ENCODE results near the gene RNF215. TPM values are rescaled to one million over a fixed set of nuclear protein-coding genes. Genes with fewer than 3 reads are reported as not detected.

Gene RNF215
- total RNA-seq, 1 donor from 2014 or later = 39.4 TPM

GRCh38 chr22:30368420-30368819 lies 18.8 kb downstream of the RNF215 start:
- Mint-ChIP-seq H3K4me1 (peaks cover 6% of the 10 kb centered on the region), H3K27me3 (ENCODE audit: low read depth) (no peaks in the 10 kb centered on the region), H3K9me3 (no peaks in the 10 kb centered on the region), H3K27ac (no peak overlapping the region), H3K4me3 (no peak overlapping the region), H3K36me3 (no peaks in the 10 kb centered on the region)
- TF ChIP-seq CTCF (IDR thresholded peaks at IDR 0.05; ENCODE audit: unreplicated experiment) = no peak
- DNase-seq (ENCODE audit: low spot score in 2 of 2, unreplicated experiment in 2 of 2) = no peak

GRCh38 chr22:30365891-30366290 lies 21.3 kb downstream of the RNF215 start:
- Mint-ChIP-seq H3K27ac (no peak overlapping the region), H3K9me3 (no peaks in the 10 kb centered on the region), H3K36me3 (no peaks in the 10 kb centered on the region), H3K4me3 (no peak overlapping the region), H3K4me1 (peaks cover 5% of the 10 kb centered on the region), H3K27me3 (ENCODE audit: low read depth) (no peaks in the 10 kb centered on the region)
- DNase-seq (ENCODE audit: low spot score in 2 of 2, unreplicated experiment in 2 of 2) = no peak
- TF ChIP-seq CTCF (IDR thresholded peaks at IDR 0.05; ENCODE audit: unreplicated experiment) = no peak

GRCh38 chr22:30362651-30363281 lies 24.4 kb downstream of the RNF215 start:
- Mint-ChIP-seq H3K4me1 (peaks cover 3% of the 10 kb centered on the region), H3K4me3 (no peak overlapping the region), H3K9me3 (no peaks in the 10 kb centered on the region), H3K27ac (no peak overlapping the region), H3K36me3 (no peaks in the 10 kb centered on the region), H3K27me3 (ENCODE audit: low read depth) (no peaks in the 10 kb centered on the region)
- no peak for TF ChIP-seq CTCF (IDR thresholded peaks at IDR 0.05; ENCODE audit: unreplicated experiment)
- DNase-seq (ENCODE audit: low spot score in 2 of 2, unreplicated experiment in 2 of 2) = no peak

GRCh38 chr22:30361916-30362650 lies 25.1 kb downstream of the RNF215 start:
- no peaks in the 10 kb centered on the region for H3K9me3 Mint-ChIP-seq

GRCh38 chr22:30358541-30358940 lies 28.7 kb downstream of the RNF215 start:
- peaks cover 23% of the 10 kb centered on the region for H3K4me1 Mint-ChIP-seq
- no peak for TF ChIP-seq CTCF (IDR thresholded peaks at IDR 0.05; ENCODE audit: unreplicated experiment)
- peaks cover 2% of the 10 kb centered on the region for H3K36me3 Mint-ChIP-seq
- DNase-seq (ENCODE audit: low spot score in 2 of 2, unreplicated experiment in 2 of 2) = no peak
- no peak overlapping the region for H3K27ac Mint-ChIP-seq
- H3K27me3 Mint-ChIP-seq (ENCODE audit: low read depth) = no peaks in the 10 kb centered on the region
- peak overlapping the region; percentile 94 for H3K4me3 Mint-ChIP-seq
- H3K9me3 Mint-ChIP-seq = no peaks in the 10 kb centered on the region

More at GRCh38 chr22:30361916-30362650, 25.1 kb downstream of the RNF215 start:
- H3K4me3 Mint-ChIP-seq = no peak overlapping the region
- DNase-seq (ENCODE audit: low spot score in 2 of 2, unreplicated experiment in 2 of 2) = no peak
- no peaks in the 10 kb centered on the region for H3K27me3 Mint-ChIP-seq (ENCODE audit: low read depth)
- no peak for TF ChIP-seq CTCF (IDR thresholded peaks at IDR 0.05; ENCODE audit: unreplicated experiment)
- no peak overlapping the region for H3K27ac Mint-ChIP-seq
- no peaks in the 10 kb centered on the region for H3K36me3 Mint-ChIP-seq
- H3K4me1 Mint-ChIP-seq = peaks cover 5% of the 10 kb centered on the region

Measured in mesothelial cell of epicardium (in vitro differentiated cells).